GM15510 (cell line): ENCODE results near the gene VPS8.

Source experiments
- POLR2A ChIP-seq: IDR thresholded peaks from 3 replicates; pipeline ENCODE4 v1.6.1; 2011; ENCODE audit warnings: borderline replicate concordance; ENCODE audit not compliant: insufficient read length; ENCODE audit errors: extremely low read depth

VPS8 gene

DNA sequence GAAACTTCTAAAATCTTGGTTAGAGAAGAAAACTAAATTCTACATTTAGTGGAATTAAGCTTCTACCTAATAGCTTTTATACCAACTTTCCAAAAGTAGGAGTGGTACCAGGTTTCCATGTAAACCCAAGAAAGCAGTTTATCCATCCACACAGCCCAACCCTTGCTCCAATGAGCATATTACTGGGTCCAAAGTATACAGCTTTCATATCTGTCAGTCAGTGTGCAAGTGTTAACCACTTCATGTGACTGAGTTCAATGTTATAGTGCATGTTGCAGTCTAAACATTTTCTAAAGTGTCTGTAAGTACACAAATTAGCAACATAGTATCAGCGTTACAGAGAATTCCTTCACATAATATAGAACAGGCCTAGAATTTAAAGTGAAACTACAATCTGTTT is 267.7 kb downstream of the VPS8 start:
- no peak for TF ChIP-seq POLR2A

DNA sequence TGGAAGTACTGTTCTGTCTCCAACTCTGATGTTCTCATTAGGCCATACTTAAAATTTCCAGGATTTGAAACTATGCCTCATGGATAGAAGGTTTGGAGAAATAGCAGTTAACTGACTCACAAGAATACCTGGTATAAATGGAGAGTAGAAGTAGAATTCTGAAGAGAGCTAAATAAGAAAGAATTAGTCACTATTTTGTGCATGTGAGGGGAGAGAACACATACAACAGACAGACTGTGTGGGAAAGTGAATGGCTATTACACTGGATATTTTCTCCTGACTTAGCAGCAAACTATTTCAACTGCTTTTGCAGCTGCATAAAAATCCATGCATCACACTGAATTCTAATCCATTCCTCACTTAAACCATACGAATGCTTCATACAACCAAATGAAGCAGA is 269.6 kb downstream of the VPS8 start:
- no peak for TF ChIP-seq POLR2A

- TF ChIP-seq POLR2A, result no peak
These were observed 270.2 kb downstream of the VPS8 start for GRCh38 chr3:185082149-185082548.

GRCh38 chr3:185082829-185083228 is 270.9 kb downstream of the VPS8 start:
- no peak for TF ChIP-seq POLR2A

- TF ChIP-seq POLR2A, result no peak
These were observed 272.4 kb downstream of the VPS8 start for GRCh38 chr3:185084402-185084801.

DNA sequence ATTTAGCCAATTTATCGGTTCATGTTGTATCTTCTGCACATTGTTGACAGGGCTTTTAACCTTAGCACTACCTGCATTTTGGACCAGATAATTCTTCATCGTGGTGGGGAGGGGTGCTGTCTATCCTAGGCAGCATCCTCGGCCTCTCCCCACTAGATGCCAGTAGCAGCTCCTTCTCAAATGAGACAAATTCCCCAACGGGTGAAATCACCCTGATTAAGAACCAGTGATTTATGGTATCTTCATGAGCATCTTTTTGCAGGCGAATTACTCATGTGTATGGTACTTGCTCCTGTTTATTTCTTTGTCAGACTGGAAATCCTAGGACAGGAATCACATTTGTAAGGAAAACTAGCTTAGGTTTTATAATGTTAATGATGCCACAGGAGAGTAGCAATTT is 272.9 kb downstream of the VPS8 start:
- TF ChIP-seq POLR2A, result no peak

DNA sequence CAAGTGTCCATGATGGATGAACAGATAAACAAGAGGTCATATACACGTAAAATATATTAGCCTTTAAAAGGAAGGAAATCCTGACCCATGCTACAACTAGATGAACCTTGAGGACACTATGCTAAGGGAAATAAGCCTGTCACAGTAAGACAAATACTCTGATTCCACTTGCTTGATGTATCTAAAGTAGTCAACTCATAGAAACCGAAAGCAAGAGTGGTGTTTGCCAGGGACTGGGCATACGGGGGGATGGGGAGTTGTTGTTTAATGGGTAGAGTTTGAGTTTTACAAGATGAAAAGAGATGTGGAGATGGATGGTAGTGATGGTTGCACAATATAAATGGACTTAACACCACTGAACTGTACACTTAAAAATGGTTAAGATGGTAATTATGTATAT is 275.5 kb downstream of the VPS8 start:
- TF ChIP-seq POLR2A, result no peak

GRCh38 chr3:185089343-185089742 is 277.4 kb downstream of the VPS8 start:
- TF ChIP-seq POLR2A, result no peak

DNA sequence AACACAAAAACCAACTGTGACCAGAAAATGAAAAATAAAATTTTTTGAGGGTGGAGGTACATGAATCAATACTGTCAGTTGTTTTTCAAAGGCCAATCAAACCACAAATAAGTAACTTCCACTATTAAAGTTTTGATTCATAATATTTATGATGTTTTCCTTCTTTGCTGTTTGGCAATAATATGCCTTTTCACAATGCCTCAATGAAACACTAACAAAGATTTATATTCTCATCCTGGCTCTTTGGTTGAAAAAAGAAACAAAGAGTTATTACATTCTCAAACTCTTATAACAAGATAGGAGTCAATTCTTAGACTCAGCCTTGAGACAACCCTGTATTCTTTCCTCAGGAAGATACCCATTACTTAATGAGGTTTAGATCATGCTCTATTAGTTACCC is 277.8 kb downstream of the VPS8 start:
- TF ChIP-seq POLR2A, result no peak

GRCh38 chr3:185090811-185091210 is 278.8 kb downstream of the VPS8 start:
- TF ChIP-seq POLR2A, result no peak

DNA sequence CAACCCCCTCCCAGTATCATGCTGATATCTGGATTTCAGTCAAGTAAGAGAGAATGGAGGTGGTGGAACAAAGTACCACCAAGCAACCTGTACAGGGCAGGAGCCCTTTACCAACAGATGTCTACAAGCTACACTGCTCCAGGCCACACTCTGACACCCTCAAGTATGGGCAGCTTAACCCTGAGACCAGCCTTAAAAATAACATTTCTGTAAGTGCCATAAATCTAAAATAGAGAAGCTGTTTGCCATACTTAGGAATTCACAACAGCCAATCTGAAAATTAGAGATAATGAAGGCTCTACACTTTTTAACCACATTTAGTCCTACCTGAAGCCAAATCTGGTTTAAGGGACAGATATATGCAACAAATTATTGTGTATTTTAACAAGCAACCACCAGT is 281.1 kb downstream of the VPS8 start:
- no peak for TF ChIP-seq POLR2A

GRCh38 chr3:185094697-185095096 is 282.7 kb downstream of the VPS8 start:
- no peak for TF ChIP-seq POLR2A
